ENCODE data around the gene ZFP91.

ZFP91 gene

DNA sequence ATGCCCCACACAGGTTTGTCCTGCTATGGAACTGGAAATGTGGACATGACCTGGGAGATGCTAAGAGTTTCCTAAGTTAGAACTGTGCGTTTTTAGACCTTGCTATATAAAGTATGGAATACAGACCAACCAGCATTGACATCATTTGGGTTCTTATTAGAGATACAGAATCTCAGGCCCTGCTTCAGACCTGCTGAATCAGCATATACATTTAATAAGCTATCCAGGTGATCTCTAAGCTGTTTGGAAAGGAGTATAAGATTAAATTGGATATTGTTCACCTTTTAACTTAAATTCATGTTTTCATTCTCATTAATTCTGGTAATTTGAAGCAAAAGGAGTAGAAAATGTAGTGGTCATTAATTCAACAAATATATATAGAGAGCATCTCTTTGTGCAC lies 36.7 kb downstream of the ZFP91 start:
- no peaks in the 10 kb centered on the region for H3K9me3 ChIP-seq (ENCODE audit: insufficient read depth, low read depth, low read length)
- no peak overlapping the region for H3K27ac ChIP-seq (ENCODE audit: low read depth, low read length)
- H3K9ac ChIP-seq (ENCODE audit: low read depth, low read length) = no peak overlapping the region
- H3K4me3 ChIP-seq (ENCODE audit: low read length) = no peak overlapping the region
- H3K4me1 ChIP-seq (ENCODE audit: insufficient read depth, low read length) = no peaks in the 10 kb centered on the region
- peaks cover 100% of the 10 kb centered on the region for H3K36me3 ChIP-seq (ENCODE audit: insufficient read depth, low read length)
- WGBS = 100% methylated on average over 1 of the region's 1 CpG
- no peaks in the 10 kb centered on the region for H3K27me3 ChIP-seq (ENCODE audit: insufficient read depth, low read length)

DNA sequence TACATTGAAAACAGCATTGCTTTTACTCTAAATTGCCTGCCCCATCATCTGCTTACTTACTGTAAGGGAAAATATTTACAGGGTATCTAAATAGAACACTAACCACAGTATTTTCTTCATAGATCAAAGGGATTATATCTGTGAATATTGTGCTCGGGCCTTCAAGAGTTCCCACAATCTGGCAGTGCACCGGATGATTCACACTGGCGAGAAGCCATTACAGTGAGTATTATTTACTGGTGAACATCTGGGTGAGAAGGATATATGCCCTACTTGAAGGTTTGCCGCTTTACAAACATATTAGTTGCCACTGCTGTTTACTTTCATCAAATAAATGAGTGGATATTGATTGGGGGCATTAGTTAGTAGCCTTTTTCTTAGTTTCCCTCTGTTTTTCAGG lies 37.7 kb downstream of the ZFP91 start:
- WGBS = 94% methylated on average over 4 of the region's 4 CpGs
- Histone ChIP-seq H3K27ac (ENCODE audit: low read depth, low read length) (no peak overlapping the region), H3K9me3 (ENCODE audit: insufficient read depth, low read depth, low read length) (no peaks in the 10 kb centered on the region), H3K4me1 (ENCODE audit: insufficient read depth, low read length) (no peaks in the 10 kb centered on the region), H3K27me3 (ENCODE audit: insufficient read depth, low read length) (no peaks in the 10 kb centered on the region), H3K36me3 (ENCODE audit: insufficient read depth, low read length) (peaks cover 100% of the 10 kb centered on the region), H3K9ac (ENCODE audit: low read depth, low read length) (no peak overlapping the region), H3K4me3 (ENCODE audit: low read length) (no peak overlapping the region)

DNA sequence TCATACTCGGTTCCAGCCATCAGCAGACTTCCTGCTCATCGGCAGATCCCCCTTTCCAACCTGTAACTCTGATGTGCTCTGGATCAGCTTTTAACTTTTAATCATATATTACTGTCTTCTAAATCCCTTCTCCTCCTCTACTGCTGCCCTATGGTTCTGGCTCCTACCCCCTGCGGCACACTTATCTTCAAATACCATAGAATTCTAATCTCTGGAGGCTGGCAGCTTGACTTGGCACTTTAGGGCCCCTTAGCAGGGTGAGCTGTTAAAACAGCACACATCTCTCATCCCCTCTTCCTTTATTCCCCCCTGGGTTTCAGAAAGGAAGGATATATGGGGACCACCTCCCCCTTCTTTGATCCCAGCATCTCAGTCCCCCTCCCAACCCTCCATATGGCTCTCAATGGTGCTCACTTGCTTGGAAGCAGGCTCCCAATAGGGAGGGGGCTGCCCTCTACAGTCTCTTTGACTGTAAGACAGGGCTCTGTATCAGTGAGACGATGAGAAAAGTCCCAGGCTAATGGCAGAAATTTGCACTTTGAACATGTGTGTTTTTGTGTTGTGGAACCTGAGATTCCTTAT lies 39.2 kb downstream of the ZFP91 start:
- Histone ChIP-seq H3K27ac (ENCODE audit: low read depth, low read length) (no peak overlapping the region), H3K9ac (ENCODE audit: low read depth, low read length) (no peak overlapping the region), H3K27me3 (ENCODE audit: insufficient read depth, low read length) (no peaks in the 10 kb centered on the region), H3K9me3 (ENCODE audit: insufficient read depth, low read depth, low read length) (no peaks in the 10 kb centered on the region), H3K4me3 (ENCODE audit: low read length) (no peak overlapping the region), H3K36me3 (ENCODE audit: insufficient read depth, low read length) (peaks cover 100% of the 10 kb centered on the region), H3K4me1 (ENCODE audit: insufficient read depth, low read length) (no peaks in the 10 kb centered on the region)
- WGBS = 92% methylated on average over 4 of the region's 4 CpGs

DNA sequence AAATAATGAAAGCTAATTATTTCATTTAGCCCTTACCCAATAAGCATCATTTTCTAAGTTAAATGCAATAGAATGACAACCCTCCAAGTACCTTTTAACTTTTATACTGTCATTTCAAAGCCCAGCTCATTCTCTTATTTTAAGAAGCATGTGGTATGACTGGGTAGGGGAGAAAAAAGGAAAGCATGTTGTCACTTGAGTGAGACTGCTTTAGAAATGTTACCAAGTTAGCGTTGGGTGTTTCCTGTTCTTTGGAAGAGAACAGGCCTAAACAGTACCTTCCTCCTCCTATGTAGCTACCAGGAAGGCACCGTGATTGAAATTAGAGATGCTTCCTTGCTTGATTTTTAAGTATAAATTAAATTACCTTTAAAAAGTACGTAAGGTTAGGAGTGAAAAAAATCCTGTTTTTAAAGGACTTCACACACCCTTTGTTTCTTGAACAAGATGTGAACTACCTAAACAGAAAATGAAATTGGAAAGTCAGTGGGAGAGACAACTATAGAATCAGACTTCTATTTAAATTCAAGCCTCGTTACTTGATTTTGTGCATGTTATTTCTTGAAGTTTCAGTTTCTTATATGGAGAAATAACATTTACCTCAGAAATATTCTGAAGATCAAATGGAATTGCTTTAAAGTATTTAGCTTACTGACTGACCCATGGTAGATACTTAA lies 42.9 kb downstream of the ZFP91 start:
- peaks cover 8% of the 10 kb centered on the region; the same call in 1 of the 2 replicates for H3K4me1 ChIP-seq (ENCODE audit: insufficient read depth, low read length)
- H3K9ac ChIP-seq (ENCODE audit: low read depth, low read length) = no peak overlapping the region
- H3K36me3 ChIP-seq (ENCODE audit: insufficient read depth, low read length) = peaks cover 93% of the 10 kb centered on the region
- no peaks in the 10 kb centered on the region for H3K27me3 ChIP-seq (ENCODE audit: insufficient read depth, low read length)
- 78% methylated on average over 1 of the region's 4 CpGs for WGBS
- no peaks in the 10 kb centered on the region for H3K9me3 ChIP-seq (ENCODE audit: insufficient read depth, low read depth, low read length)
- H3K4me3 ChIP-seq (ENCODE audit: low read length) = no peak overlapping the region
- H3K27ac ChIP-seq (ENCODE audit: low read depth, low read length) = no peak overlapping the region

DNA sequence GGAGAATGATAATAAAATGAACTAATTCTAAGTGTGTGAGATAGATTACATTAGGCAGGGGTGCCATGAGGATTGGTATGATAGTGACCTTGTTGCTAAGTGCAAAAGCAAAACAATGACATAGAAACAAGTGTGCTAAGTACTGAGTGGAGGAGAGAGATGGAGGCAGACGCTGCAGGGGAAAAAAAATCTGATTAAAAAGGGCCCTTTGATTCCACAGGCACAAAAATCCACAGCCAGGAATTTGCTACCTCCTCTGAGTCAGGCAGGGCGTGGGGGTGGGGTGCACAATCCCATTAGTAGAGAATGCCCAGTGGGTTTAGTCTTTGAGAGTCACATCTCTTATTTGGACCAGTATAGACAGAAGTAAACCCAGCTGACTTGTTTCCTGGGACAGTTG lies 43.5 kb downstream of the ZFP91 start, which contains the start of gene CNTF:
TSS of gene CNTF (plus strand) at position 322 of the 400 bp plus-strand sequence. CDS start 88 bp downstream, outside the sequence.
- WGBS = 100% methylated on average over 2 of the region's 2 CpGs
- Histone ChIP-seq H3K36me3 (ENCODE audit: insufficient read depth, low read length) (peaks cover 87% of the 10 kb centered on the region), H3K27ac (ENCODE audit: low read depth, low read length) (no peak within 1 kb of the TSS), H3K27me3 (ENCODE audit: insufficient read depth, low read length) (no peaks in the 10 kb centered on the region), H3K9ac (ENCODE audit: low read depth, low read length) (no peak within 1 kb of the TSS), H3K4me3 (ENCODE audit: low read length) (no peak within 1 kb of the TSS), H3K4me1 (ENCODE audit: insufficient read depth, low read length) (peaks cover 8% of the 10 kb centered on the region; the same call in 1 of the 2 replicates), H3K9me3 (ENCODE audit: insufficient read depth, low read depth, low read length) (no peaks in the 10 kb centered on the region)

DNA sequence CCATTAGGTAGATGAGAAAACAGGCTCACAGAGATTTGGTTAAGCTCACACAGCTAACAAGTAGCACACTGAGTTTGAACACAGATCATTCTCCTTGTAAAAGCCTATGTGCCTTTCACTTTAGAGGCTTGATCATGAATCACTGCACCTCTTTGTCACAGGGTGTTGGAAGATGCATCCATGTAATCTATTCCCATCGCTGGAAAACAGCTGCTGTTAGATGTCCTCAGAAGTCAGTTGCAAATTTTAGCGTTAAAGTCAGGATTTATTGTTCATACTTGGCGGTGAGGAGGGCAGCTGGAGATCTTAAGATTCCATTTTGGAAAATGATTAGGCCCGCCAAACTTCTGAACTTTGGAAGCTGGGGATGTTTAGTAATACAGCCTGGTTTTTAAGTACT lies 46.2 kb downstream of the ZFP91 start:
- Histone ChIP-seq H3K4me3 (ENCODE audit: low read length) (no peak overlapping the region), H3K4me1 (ENCODE audit: insufficient read depth, low read length) (peaks cover 8% of the 10 kb centered on the region; the same call in 1 of the 2 replicates), H3K36me3 (ENCODE audit: insufficient read depth, low read length) (peaks cover 60% of the 10 kb centered on the region), H3K27ac (ENCODE audit: low read depth, low read length) (no peak overlapping the region), H3K27me3 (ENCODE audit: insufficient read depth, low read length) (no peaks in the 10 kb centered on the region), H3K9ac (ENCODE audit: low read depth, low read length) (no peak overlapping the region), H3K9me3 (ENCODE audit: insufficient read depth, low read depth, low read length) (no peaks in the 10 kb centered on the region)
- 95% methylated on average over 4 of the region's 4 CpGs for WGBS

DNA sequence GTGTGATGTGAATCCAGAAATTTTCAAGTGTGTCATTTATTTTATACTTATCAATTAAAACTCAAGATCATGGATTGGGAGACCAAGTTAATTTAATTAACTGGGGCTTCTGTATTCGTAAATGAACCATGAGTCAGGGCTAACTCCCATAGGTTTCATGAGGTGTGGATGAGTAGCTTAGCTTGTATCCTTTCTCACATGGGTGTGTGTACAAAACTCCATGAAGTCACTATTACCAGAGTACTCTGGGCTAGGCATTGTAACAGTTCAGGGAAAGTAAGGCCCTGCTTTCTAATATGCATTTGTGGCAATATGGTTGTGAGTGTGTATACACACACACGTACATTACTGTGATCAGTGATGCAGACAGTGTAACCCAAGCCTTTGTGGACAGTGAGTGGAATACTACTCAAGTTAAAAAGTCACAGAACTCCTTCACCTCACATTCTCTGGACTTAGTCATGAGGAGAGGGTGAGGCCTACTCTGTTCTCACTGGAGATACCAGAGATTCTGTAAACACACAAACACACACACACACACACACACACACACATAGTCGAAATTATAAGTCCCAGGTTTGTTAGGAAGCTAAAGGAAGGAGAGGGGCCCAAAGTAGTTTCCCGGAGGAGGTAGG lies 47.1 kb downstream of the ZFP91 start:
- Histone ChIP-seq H3K4me1 (ENCODE audit: insufficient read depth, low read length) (peaks cover 8% of the 10 kb centered on the region; the same call in 1 of the 2 replicates), H3K4me3 (ENCODE audit: low read length) (no peak overlapping the region), H3K27me3 (ENCODE audit: insufficient read depth, low read length) (no peaks in the 10 kb centered on the region), H3K36me3 (ENCODE audit: insufficient read depth, low read length) (peaks cover 51% of the 10 kb centered on the region), H3K9me3 (ENCODE audit: insufficient read depth, low read depth, low read length) (no peaks in the 10 kb centered on the region), H3K27ac (ENCODE audit: low read depth, low read length) (no peak overlapping the region), H3K9ac (ENCODE audit: low read depth, low read length) (no peak overlapping the region)
- 93% methylated on average over 3 of the region's 4 CpGs for WGBS

DNA sequence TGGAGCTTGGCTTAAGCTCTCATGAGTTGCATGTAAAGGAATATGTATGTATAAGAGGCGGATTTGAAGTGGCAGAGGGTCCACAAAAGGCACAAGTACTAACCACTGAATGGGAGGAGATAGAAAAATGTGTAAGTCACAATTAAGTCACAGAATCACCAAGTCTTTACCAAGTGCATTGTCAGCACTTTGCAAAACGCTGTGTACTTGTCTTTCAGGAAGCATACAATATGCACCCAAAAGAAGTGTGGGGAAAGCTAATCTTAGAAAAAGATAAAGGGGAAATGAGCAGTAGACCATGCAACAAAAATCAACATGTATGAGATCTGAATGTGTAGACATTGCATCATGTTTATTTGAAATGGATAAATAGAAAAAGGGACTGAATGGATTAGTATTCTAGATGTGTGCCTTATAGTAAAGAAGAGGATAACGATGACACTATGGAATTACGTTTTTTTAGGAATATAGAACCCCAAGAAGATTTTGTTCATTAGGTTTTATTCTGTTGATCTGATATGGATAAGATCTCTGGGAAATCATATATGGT lies 48.1 kb downstream of the ZFP91 start:
- Histone ChIP-seq H3K9me3 (ENCODE audit: insufficient read depth, low read depth, low read length) (no peaks in the 10 kb centered on the region), H3K36me3 (ENCODE audit: insufficient read depth, low read length) (peaks cover 41% of the 10 kb centered on the region), H3K4me3 (ENCODE audit: low read length) (no peak overlapping the region), H3K27me3 (ENCODE audit: insufficient read depth, low read length) (no peaks in the 10 kb centered on the region), H3K9ac (ENCODE audit: low read depth, low read length) (no peak overlapping the region), H3K27ac (ENCODE audit: low read depth, low read length) (no peak overlapping the region), H3K4me1 (ENCODE audit: insufficient read depth, low read length) (peaks cover 8% of the 10 kb centered on the region; the same call in 1 of the 2 replicates)
- WGBS = 96% methylated on average over 4 of the region's 4 CpGs

DNA sequence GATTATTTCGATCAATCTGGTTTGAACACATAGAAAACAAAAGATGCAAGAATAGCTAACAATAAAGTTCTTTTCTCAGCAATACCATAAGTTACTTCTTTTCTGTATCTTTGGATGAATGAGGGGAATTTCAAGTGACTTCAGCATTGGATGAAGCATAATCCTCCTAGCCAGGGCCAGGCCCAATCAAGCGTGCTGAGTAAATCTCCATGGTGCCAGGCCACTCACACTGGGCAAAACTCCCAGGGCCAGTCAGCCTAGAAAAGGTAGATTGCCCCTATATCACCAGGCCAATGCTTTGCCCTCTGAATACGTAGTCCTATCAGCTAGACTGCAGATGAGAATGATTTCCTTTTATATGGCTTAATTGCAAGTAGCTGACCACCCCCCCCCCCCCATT lies 49.6 kb downstream of the ZFP91 start:
- H3K9ac ChIP-seq (ENCODE audit: low read depth, low read length) = no peak overlapping the region
- no peak overlapping the region for H3K4me3 ChIP-seq (ENCODE audit: low read length)
- H3K9me3 ChIP-seq (ENCODE audit: insufficient read depth, low read depth, low read length) = no peaks in the 10 kb centered on the region
- no peaks in the 10 kb centered on the region for H3K27me3 ChIP-seq (ENCODE audit: insufficient read depth, low read length)
- no peak overlapping the region for H3K27ac ChIP-seq (ENCODE audit: low read depth, low read length)
- H3K4me1 ChIP-seq (ENCODE audit: insufficient read depth, low read length) = peaks cover 16% of the 10 kb centered on the region; the same call in 1 of the 2 replicates
- H3K36me3 ChIP-seq (ENCODE audit: insufficient read depth, low read length) = peaks cover 26% of the 10 kb centered on the region
- 95% methylated on average over 1 of the region's 3 CpGs for WGBS

DNA sequence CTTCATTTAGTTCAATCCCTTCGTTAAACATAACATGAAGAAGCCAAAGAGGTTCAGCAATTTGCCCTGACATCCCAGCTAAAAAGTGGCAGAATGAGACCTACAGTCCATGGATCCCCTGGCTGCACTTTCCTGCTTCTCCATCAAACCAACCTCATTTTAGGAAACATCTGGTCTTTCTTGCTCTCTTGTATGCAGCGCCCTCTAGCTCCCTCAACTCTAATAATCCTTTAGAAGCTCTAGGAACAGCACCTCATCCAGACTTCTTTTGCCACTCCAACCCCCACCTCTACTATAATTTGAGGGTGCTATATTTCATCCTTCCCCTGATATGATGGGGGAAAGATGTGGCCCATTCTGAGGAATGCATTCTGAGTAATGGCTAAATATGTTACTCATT lies 51.0 kb downstream of the ZFP91 start:
- Histone ChIP-seq H3K36me3 (ENCODE audit: insufficient read depth, low read length) (peaks cover 12% of the 10 kb centered on the region), H3K9ac (ENCODE audit: low read depth, low read length) (no peak overlapping the region), H3K27me3 (ENCODE audit: insufficient read depth, low read length) (no peaks in the 10 kb centered on the region), H3K4me1 (ENCODE audit: insufficient read depth, low read length) (peaks cover 9% of the 10 kb centered on the region; the same call in 1 of the 2 replicates), H3K9me3 (ENCODE audit: insufficient read depth, low read depth, low read length) (no peaks in the 10 kb centered on the region), H3K4me3 (ENCODE audit: low read length) (no peak overlapping the region), H3K27ac (ENCODE audit: low read depth, low read length) (no peak overlapping the region)
- 54% methylated on average over 2 of the region's 2 CpGs for WGBS

DNA sequence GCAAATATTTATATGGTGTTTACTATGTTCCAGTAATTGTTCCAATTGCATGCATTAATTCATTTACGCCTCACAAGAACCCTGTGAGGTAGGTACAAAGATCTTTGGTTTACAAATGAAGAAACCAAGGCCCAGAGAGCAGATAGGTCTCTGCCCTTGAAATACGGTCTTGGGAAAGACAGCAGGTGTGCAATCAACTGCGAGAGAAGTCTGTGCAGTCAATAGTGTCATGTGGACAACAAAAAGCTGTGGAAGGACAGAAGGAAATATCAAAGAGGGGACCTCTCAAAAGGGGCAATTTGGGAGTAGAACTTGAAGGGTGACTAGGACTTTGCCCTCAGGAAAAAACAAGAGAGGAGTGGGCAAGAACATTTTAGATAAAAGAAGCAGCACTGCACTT lies 52.5 kb downstream of the ZFP91 start:
- 93% methylated on average over 3 of the region's 3 CpGs for WGBS
- no peaks in the 10 kb centered on the region for H3K9me3 ChIP-seq (ENCODE audit: insufficient read depth, low read depth, low read length)
- H3K4me1 ChIP-seq (ENCODE audit: insufficient read depth, low read length) = peaks cover 9% of the 10 kb centered on the region; the same call in 1 of the 2 replicates
- H3K27me3 ChIP-seq (ENCODE audit: insufficient read depth, low read length) = no peaks in the 10 kb centered on the region
- H3K4me3 ChIP-seq (ENCODE audit: low read length) = no peak overlapping the region
- H3K36me3 ChIP-seq (ENCODE audit: insufficient read depth, low read length) = no peaks in the 10 kb centered on the region; the same call in 1 of the 2 replicates
- H3K9ac ChIP-seq (ENCODE audit: low read depth, low read length) = no peak overlapping the region
- no peak overlapping the region for H3K27ac ChIP-seq (ENCODE audit: low read depth, low read length)
